SK-N-SH (cell line): Measurements from ENCODE around the gene SND1. TPM values are rescaled to one million over a fixed set of nuclear protein-coding genes. Genes with fewer than 3 reads are reported as not detected.
A peak's percentile ranks its signal among the peaks of the same experiment; 100 is the strongest.

Experiments
- CTCF ChIA-PET: fragments of 300-600, 350-600 bp; formaldehyde crosslinking; extraction: SDS; loops from one replicate; lab custom pipeline; 2021; lab: Yijun Ruan, JAX
- POLR2A ChIA-PET: fragments of 350-600 bp; sonication (Branson Sonifier 250); formaldehyde crosslinking; extraction: SDS; loops from one replicate; lab custom pipeline; 2020; ENCODE audit warnings: antibody characterized with exemption, inconsistent platforms; lab: Yijun Ruan, JAX
- DNase-seq: peaks from one replicate; pipeline ENCODE4 v3.0.0; 2012
- H2AFZ ChIP-seq: fragments of 200-600 bp; sonication (generic); 2 replicates; pipeline ENCODE4 v1.8.1; 2016; ENCODE audit warnings: antibody characterized with exemption, mild to moderate bottlenecking, low read depth
- H3F3A ChIP-seq: fragments of 200-600 bp; sonication (generic); replicated peaks from 2 replicates; pipeline ENCODE3; 2016; ENCODE audit warnings: antibody characterized with exemption, mild to moderate bottlenecking; ENCODE audit not compliant: insufficient read depth
- H3K27ac ChIP-seq, 2 experiments: fragments of 200-500 bp in 1 of 2; fragments of 200-600 bp in 1 of 2; sonication (Bioruptor generic) in 1 of 2; sonication (generic), shearing (Covaris generic) in 1 of 2; 2 replicates each; pipeline versions ENCODE4 v1.5.1 to v1.6.1; 2014 to 2016; ENCODE audit warnings: low read depth in 2 of 2, inconsistent platforms in 1 of 2, low read length in 1 of 2, mild to moderate bottlenecking in 1 of 2, mixed read lengths in 1 of 2
- H3K27me3 ChIP-seq: fragments of 200-600 bp; sonication (generic), shearing (Covaris generic); 2 replicates; pipeline ENCODE4 v1.6.1; 2016; ENCODE audit warnings: mixed run types; ENCODE audit not compliant: insufficient read depth
- H3K36me3 ChIP-seq, 2 experiments: fragments of 200-500 bp in 1 of 2; fragments of 200-600 bp in 1 of 2; sonication (Bioruptor generic) in 1 of 2; sonication (generic) in 1 of 2; replicated peaks in 1 of 2; 2 replicates each; pipeline versions ENCODE3 to v1.5.1; 2014 to 2016; ENCODE audit warnings: low read length in 1 of 2, mild to moderate bottlenecking in 1 of 2; ENCODE audit not compliant: insufficient read depth in 2 of 2, control insufficient read depth in 1 of 2
- H3K4me1 ChIP-seq, 2 experiments: fragments of 200-500 bp in 1 of 2; fragments of 200-600 bp in 1 of 2; sonication (Bioruptor generic) in 1 of 2; sonication (generic), shearing (Covaris generic) in 1 of 2; 2 replicates each; pipeline versions ENCODE4 v1.5.1 to v1.6.1; 2014 to 2016; ENCODE audit warnings: low read depth in 1 of 2, low read length in 1 of 2, mixed run types in 1 of 2; ENCODE audit not compliant: insufficient read depth in 2 of 2, control insufficient read depth in 1 of 2
- H3K4me2 ChIP-seq: fragments of 200-600 bp; sonication (generic), shearing (Covaris generic); 2 replicates; pipeline ENCODE4 v1.6.1; 2017; ENCODE audit warnings: mixed run types
- H3K4me3 ChIP-seq, 2 experiments: fragments of 200-500 bp in 1 of 2; fragments of 200-600 bp in 1 of 2; sonication (Bioruptor generic) in 1 of 2; sonication (generic), shearing (Covaris generic) in 1 of 2; 2 replicates each; pipeline versions ENCODE4 v1.5.1 to v1.8.1; 2014 to 2016; ENCODE audit warnings: low read depth in 2 of 2, inconsistent platforms in 1 of 2, low read length in 1 of 2, mild to moderate bottlenecking in 1 of 2, mixed read lengths in 1 of 2, moderate library complexity in 1 of 2
- H3K79me2 ChIP-seq: fragments of 200-600 bp; sonication (generic); 2 replicates; pipeline ENCODE4 v1.8.1; 2017; ENCODE audit warnings: mild to moderate bottlenecking; ENCODE audit not compliant: insufficient read depth
- H3K9ac ChIP-seq: fragments of 200-600 bp; sonication (generic); 2 replicates; pipeline ENCODE4 v1.6.1; 2017; ENCODE audit warnings: mixed run types
- H3K9me2 ChIP-seq: fragments of 200-600 bp; sonication (generic); 2 replicates; pipeline ENCODE4 v1.6.1; 2017; ENCODE audit warnings: mixed run types
- H3K9me3 ChIP-seq: fragments of 200-600 bp; sonication (generic); 2 replicates; pipeline ENCODE4 v1.6.1; 2017; ENCODE audit warnings: mixed run types, mild to moderate bottlenecking, moderate library complexity
- H4K20me1 ChIP-seq: fragments of 200-600 bp; sonication (generic); 2 replicates; pipeline ENCODE4 v1.6.1; 2017; ENCODE audit warnings: mild to moderate bottlenecking, mixed run types; ENCODE audit not compliant: insufficient read depth
- CHD2 ChIP-seq: fragments of 150-350 bp; IDR thresholded peaks from 2 replicates; pipeline ENCODE4 v1.6.1; 2018; ENCODE audit warnings: low read length; ENCODE audit not compliant: partially characterized antibody
- CTCF ChIP-seq: fragments of 200-600 bp; sonication (generic); IDR thresholded peaks from 2 replicates; pipeline ENCODE4 v1.6.1; 2017; ENCODE audit warnings: antibody characterized with exemption, mild to moderate bottlenecking, moderate library complexity
- ELF1 ChIP-seq: IDR thresholded peaks from 2 replicates; pipeline ENCODE4 v1.4.0; 2012
- EP300 ChIP-seq, 2 experiments: IDR thresholded peaks; 2 replicates each; pipeline versions ENCODE4 v1.4.0 to v1.6.1; 2012; ENCODE audit warnings: borderline replicate concordance in 1 of 2, low read depth in 1 of 2, low read length in 1 of 2
- FOXM1 ChIP-seq: IDR thresholded peaks from 2 replicates; pipeline ENCODE4 v1.4.0; 2012; ENCODE audit warnings: low read depth, mild to moderate bottlenecking
- GATA2 ChIP-seq: sonication (generic); formaldehyde crosslinking; IDR thresholded peaks from 2 replicates; pipeline ENCODE4 v1.5.0; 2020; ENCODE audit warnings: mild to moderate bottlenecking, missing genetic modification reagents
- JUND ChIP-seq: IDR thresholded peaks from 2 replicates; pipeline ENCODE4 v1.4.0; 2012
- MXI1 ChIP-seq: IDR thresholded peaks from 2 replicates; pipeline ENCODE4 v1.6.1; 2012; ENCODE audit warnings: mild to moderate bottlenecking, low read depth, low read length, improper control_type of control experiment
- NFIC ChIP-seq: IDR thresholded peaks from 2 replicates; pipeline ENCODE4 v1.4.0; 2012; ENCODE audit warnings: borderline replicate concordance
- PBX3 ChIP-seq: IDR thresholded peaks from 2 replicates; pipeline ENCODE4; 2012
- POLR2AphosphoS5 ChIP-seq: IDR thresholded peaks from 2 replicates; pipeline ENCODE4 v1.6.1; 2012; ENCODE audit warnings: low read depth, low read length
- RAD21 ChIP-seq: IDR thresholded peaks from 2 replicates; pipeline ENCODE4 v1.6.1; 2012; ENCODE audit warnings: mild to moderate bottlenecking, low read length
- RCOR1 ChIP-seq: fragments of 150-350 bp; IDR thresholded peaks from 2 replicates; pipeline ENCODE4 v1.6.1; 2017; ENCODE audit warnings: antibody characterized with exemption, low read length
- REST ChIP-seq: IDR thresholded peaks from 2 replicates; pipeline ENCODE4 v1.6.1; 2012; ENCODE audit warnings: mild to moderate bottlenecking, low read depth, low read length, moderate library complexity
- TAF1 ChIP-seq: IDR thresholded peaks from 2 replicates; pipeline ENCODE4 v1.6.1; 2012; ENCODE audit warnings: low read depth, mild to moderate bottlenecking, low read length, moderate library complexity, borderline replicate concordance
- USF1 ChIP-seq: IDR thresholded peaks from 2 replicates; pipeline ENCODE4 v1.4.0; 2012; ENCODE audit warnings: low read depth, borderline replicate concordance
- YY1 ChIP-seq: IDR thresholded peaks from 2 replicates; pipeline ENCODE4 v1.4.0; 2012; ENCODE audit warnings: low read depth, mild to moderate bottlenecking
- WGBS: methylation state at CpG from one replicate; pipeline ENCODE4 v1.1.6; 2017; ENCODE audit warnings: low lambda C conversion rate; 5-methylcytosine and 5-hydroxymethylcytosine counted together
- polyA plus RNA-seq, 3 experiments: library from polyadenylated mRNA; depleted of rRNA; stranded (reverse); fragments of >200 nt; gene quantifications; 2 replicates each; pipeline ENCODE4 v1.2.3, GENCODE V29; 2012

Gene SND1
- polyA plus RNA-seq, 1 of the 3 experiments (the other 2 are of a cell fraction): 165 TPM

- CTCF ChIA-PET: interaction anchor here (0.9 to 5.7 kb wide), 6 partner anchors 12 to 304 kb away, joined by 3 to 33 read pairs (median 3); no protein-coding TSS in a partner anchor
- POLR2A ChIA-PET: interaction anchor here (0.5 to 0.9 kb wide), 3 partner anchors 9 to 20 kb away, joined by 4 to 6 read pairs (median 4); no protein-coding TSS in a partner anchor
These were observed 445.3 kb downstream of the SND1 start for GRCh38 chr7:128097211-128097731.

More at GRCh38 chr7:128097211-128097731, 445.3 kb downstream of the SND1 start:
- peak; percentile 73 for DNase-seq
- Histone ChIP-seq H3K27me3 (no peaks in the 10 kb centered on the region), H3K9ac (no peak overlapping the region), H3K9me2 (no peaks in the 10 kb centered on the region), H3K79me2 (no peaks in the 10 kb centered on the region), H3K36me3 (peaks cover 19 to 36% of the 10 kb centered on the region in 2 experiments), H3K9me3 (no peaks in the 10 kb centered on the region), H2AFZ (no peak overlapping the region), H4K20me1 (no peaks in the 10 kb centered on the region), H3K4me1 (peaks cover 0 to 42% of the 10 kb centered on the region in 2 experiments; a peak in 2 of 4 replicates), H3K27ac (peak overlapping the region in 1 of 2 experiments; percentile 78; a peak in 2 of 4 replicates), H3F3A (no peaks in the 10 kb centered on the region), H3K4me2 (no peak overlapping the region), H3K4me3 (no peak overlapping the region)
- WGBS: 87% methylated on average over 7 of the region's 7 CpGs
- TF ChIP-seq CTCF (no peak), USF1 (no peak), PBX3 (no peak), GATA2 (CRISPR knock-in tag) (peak; percentile 85), FOXM1 (no peak), RAD21 (no peak), YY1 (no peak), MXI1 (peak; percentile 17; the same call in 1 of the 2 replicates), RCOR1 (no peak; the same call in none of the 2 replicates), REST (no peak), JUND (no peak), NFIC (no peak), TAF1 (no peak), EP300 (IDR thresholded peaks at IDR 0.05; ENCODE audit: borderline replicate concordance in 1 of 2, low read depth in 1 of 2, low read length in 1 of 2) (peak in 1 of 2 experiments; percentile 70; a peak in 1 of 4 replicates), ELF1 (no peak), CHD2 (peak; percentile 71), POLR2AphosphoS5 (no peak)
